Loucy (cell line): ENCODE measurements around the gene CTIF.

Source experiments
- H2AFZ ChIP-seq: fragments of 200-600 bp; sonication (generic); 2 replicates; pipeline ENCODE4 v1.6.0; 2016; ENCODE audit warnings: antibody characterized with exemption, mild to moderate bottlenecking, low read length, moderate library complexity
- H3F3A ChIP-seq: fragments of 200-600 bp; 2 replicates; pipeline ENCODE4 v1.6.0; 2016; ENCODE audit warnings: antibody characterized with exemption, low read depth, mild to moderate bottlenecking
- H3K27me3 ChIP-seq: fragments of 200-600 bp; sonication (generic); 2 replicates; pipeline ENCODE4 v1.6.1; 2014; ENCODE audit warnings: low read length, mild to moderate bottlenecking; ENCODE audit not compliant: insufficient read depth, poor library complexity, severe bottlenecking
- H3K36me3 ChIP-seq: fragments of 200-600 bp; sonication (generic); 2 replicates; pipeline ENCODE4 v1.6.1; 2016; ENCODE audit warnings: low read length; ENCODE audit not compliant: insufficient read depth
- H3K4me1 ChIP-seq: fragments of 200-600 bp; sonication (generic); 2 replicates; pipeline ENCODE4 v1.5.1; 2014; ENCODE audit warnings: low read length, mild to moderate bottlenecking; ENCODE audit not compliant: insufficient read depth, poor library complexity, severe bottlenecking
- H3K4me2 ChIP-seq: fragments of 200-600 bp; sonication (generic); 2 replicates; pipeline ENCODE4 v1.6.0; 2014; ENCODE audit warnings: antibody characterized with exemption, low read length, low read depth, mild to moderate bottlenecking; ENCODE audit not compliant: poor library complexity, severe bottlenecking
- H3K4me3 ChIP-seq: fragments of 200-600 bp; sonication (generic); 2 replicates; pipeline ENCODE4 v1.5.1; 2014; ENCODE audit warnings: low read length, mild to moderate bottlenecking, mixed read lengths; ENCODE audit not compliant: poor library complexity, severe bottlenecking
- H3K79me2 ChIP-seq: fragments of 200-600 bp; sonication (generic); 2 replicates; pipeline ENCODE4 v1.6.1; 2014; ENCODE audit warnings: low read length; ENCODE audit not compliant: insufficient read depth
- H3K9ac ChIP-seq: fragments of 200-600 bp; sonication (generic); 2 replicates; pipeline ENCODE4 v1.6.0; 2014; ENCODE audit warnings: mild to moderate bottlenecking, low read depth, low read length, moderate library complexity; ENCODE audit not compliant: poor library complexity, severe bottlenecking
- H3K9me2 ChIP-seq: fragments of 200-600 bp; sonication (generic); replicated peaks from 2 replicates; pipeline ENCODE4 v1.6.1; 2016; ENCODE audit warnings: low read depth, low read length, mixed read lengths
- H3K9me3 ChIP-seq: fragments of 200-600 bp; sonication (generic); 2 replicates; pipeline ENCODE4 v1.6.1; 2014; ENCODE audit warnings: mild to moderate bottlenecking, antibody characterized with exemption, low read length, low read depth; ENCODE audit not compliant: insufficient read depth
- H4K20me1 ChIP-seq: fragments of 200-600 bp; sonication (generic); 2 replicates; pipeline ENCODE4 v1.6.0; 2014; ENCODE audit warnings: antibody characterized with exemption, low read length, mild to moderate bottlenecking; ENCODE audit not compliant: insufficient read depth, poor library complexity, severe bottlenecking
- EZH2phosphoT487 ChIP-seq: fragments of 200-600 bp; IDR thresholded peaks from 2 replicates; pipeline ENCODE4 v1.6.1; 2018; ENCODE audit warnings: antibody characterized with exemption, mild to moderate bottlenecking, moderate library complexity, borderline replicate concordance
- TF ChIP-seq, protein P1 (sequence below): fragments of 200-600 bp; sonication (generic); conservative IDR thresholded peaks from 2 replicates; pipeline ENCODE4 v1.5.1; 2014; ENCODE audit warnings: mild to moderate bottlenecking, antibody characterized with exemption, low read length

Gene CTIF

DNA sequence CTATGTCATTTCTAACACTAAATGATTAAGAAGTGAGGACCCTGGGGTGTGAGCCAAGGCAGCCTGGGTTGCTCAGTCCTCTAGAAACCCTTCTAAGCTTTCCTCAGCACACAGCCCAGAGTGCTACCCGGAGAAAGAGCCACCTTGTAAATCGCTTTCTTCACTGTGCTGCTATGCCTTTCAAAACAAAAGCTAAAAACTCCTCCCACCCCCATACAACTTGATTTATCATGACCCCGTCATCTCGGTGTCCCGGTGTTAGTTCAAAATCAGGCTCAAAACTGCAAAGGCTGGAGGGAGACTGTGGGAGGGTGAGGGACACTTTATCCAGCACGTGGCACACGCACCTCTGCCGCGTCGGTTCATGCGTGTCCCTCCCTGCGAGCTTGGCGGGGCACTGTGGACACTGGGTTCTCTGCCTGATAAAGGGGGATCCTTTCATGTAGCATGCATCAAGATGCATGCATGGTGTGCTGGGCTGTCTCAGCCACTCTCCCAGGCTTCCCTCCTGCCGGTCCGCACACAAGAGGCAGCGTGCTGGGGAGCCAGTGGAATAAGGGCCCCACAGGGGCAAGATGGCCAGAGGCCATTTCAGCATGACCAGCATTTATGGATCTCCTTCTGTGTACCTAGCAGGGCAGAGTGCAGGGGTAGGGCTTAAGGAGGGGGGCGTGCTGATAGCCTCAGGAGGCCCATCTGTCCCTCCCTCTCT, 241.5 kb downstream of the CTIF start:
- Histone ChIP-seq H3K4me1 (peaks cover 14% of the 10 kb centered on the region), H4K20me1 (no peaks in the 10 kb centered on the region), H3K9me3 (no peaks in the 10 kb centered on the region), H3K36me3 (peaks cover 4% of the 10 kb centered on the region; the same call in 1 of the 2 replicates), H3K4me2 (no peak overlapping the region), H3K79me2 (no peaks in the 10 kb centered on the region), H2AFZ (no peak overlapping the region), H3K4me3 (no peak overlapping the region), H3F3A (no peaks in the 10 kb centered on the region), H3K9me2 (no peaks in the 10 kb centered on the region), H3K9ac (no peak overlapping the region), H3K27me3 (no peaks in the 10 kb centered on the region)
- no peak for TF ChIP-seq EZH2phosphoT487
- TF ChIP-seq, protein P1, sequence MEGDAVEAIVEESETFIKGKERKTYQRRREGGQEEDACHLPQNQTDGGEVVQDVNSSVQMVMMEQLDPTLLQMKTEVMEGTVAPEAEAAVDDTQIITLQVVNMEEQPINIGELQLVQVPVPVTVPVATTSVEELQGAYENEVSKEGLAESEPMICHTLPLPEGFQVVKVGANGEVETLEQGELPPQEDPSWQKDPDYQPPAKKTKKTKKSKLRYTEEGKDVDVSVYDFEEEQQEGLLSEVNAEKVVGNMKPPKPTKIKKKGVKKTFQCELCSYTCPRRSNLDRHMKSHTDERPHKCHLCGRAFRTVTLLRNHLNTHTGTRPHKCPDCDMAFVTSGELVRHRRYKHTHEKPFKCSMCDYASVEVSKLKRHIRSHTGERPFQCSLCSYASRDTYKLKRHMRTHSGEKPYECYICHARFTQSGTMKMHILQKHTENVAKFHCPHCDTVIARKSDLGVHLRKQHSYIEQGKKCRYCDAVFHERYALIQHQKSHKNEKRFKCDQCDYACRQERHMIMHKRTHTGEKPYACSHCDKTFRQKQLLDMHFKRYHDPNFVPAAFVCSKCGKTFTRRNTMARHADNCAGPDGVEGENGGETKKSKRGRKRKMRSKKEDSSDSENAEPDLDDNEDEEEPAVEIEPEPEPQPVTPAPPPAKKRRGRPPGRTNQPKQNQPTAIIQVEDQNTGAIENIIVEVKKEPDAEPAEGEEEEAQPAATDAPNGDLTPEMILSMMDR = no peak

DNA sequence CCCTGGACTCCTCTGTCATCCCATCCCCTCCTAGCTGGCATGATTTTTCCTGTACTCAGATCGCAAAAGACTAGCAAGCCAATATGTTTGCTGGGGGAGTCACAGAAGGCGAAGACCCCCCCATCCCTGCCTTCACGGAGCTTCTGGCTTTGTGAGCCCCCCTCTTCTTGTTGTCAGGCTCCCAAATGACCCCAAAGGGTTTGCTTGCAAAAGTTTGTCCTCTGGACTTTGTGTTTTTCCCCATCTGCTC, 242.0 kb downstream of the CTIF start:
- Histone ChIP-seq H3K4me2 (no peak overlapping the region), H3K9ac (no peak overlapping the region), H3K79me2 (no peaks in the 10 kb centered on the region), H3K9me3 (no peaks in the 10 kb centered on the region), H3K4me1 (peaks cover 11% of the 10 kb centered on the region), H3F3A (no peaks in the 10 kb centered on the region), H3K36me3 (peaks cover 5% of the 10 kb centered on the region; the same call in 1 of the 2 replicates), H3K9me2 (no peaks in the 10 kb centered on the region), H3K27me3 (no peaks in the 10 kb centered on the region), H2AFZ (no peak overlapping the region), H4K20me1 (no peaks in the 10 kb centered on the region), H3K4me3 (no peak overlapping the region)
- no peak for TF ChIP-seq EZH2phosphoT487
- TF ChIP-seq, protein P1 = no peak

DNA sequence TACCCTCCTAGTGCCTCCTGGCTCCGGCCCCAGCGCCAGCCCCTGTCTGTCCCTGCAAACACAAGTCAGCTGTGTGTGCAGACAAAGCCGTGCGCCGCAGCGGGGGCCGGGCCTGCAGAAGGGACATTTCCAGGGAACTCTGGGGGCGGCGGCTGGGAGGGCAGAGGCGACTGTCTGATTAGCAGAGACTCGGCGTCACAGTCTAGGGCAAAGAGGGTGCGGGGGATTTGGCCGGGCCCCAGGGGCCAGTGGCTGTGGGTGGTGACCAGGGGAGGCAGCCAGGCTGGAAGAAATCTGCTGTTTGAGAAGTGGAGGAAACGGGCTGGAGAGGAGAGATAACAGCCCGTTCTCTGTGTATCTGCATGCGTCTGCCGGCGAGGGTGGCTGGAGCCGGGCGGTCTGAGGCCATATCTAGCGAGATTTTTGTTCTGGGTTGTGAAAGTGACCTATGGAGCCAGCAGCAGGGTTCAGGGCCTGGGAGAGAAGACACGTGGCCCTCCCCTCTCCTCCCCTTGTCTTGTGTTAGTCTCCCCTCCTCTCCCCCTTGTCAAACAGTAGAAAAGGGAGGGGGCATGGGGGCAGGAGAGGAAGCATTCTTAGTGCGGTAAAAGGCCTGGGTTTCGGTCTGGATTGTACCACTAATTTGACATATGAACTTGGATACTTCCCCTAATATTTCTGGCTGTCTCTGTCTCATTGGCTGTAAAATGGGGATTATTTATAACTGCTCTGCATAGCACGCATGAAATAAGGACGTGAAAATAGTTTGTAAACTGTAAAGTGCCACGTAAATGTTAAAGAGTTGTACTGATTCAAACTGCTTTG, 242.5 kb downstream of the CTIF start:
- no peak overlapping the region for H2AFZ ChIP-seq
- no peaks in the 10 kb centered on the region for H3K9me2 ChIP-seq
- H3K36me3 ChIP-seq = peaks cover 10% of the 10 kb centered on the region; the same call in 1 of the 2 replicates
- no peaks in the 10 kb centered on the region for H3F3A ChIP-seq
- H3K4me1 ChIP-seq = peaks cover 8% of the 10 kb centered on the region
- no peaks in the 10 kb centered on the region for H3K27me3 ChIP-seq
- no peaks in the 10 kb centered on the region for H3K9me3 ChIP-seq
- TF ChIP-seq, protein P1 = no peak
- TF ChIP-seq EZH2phosphoT487 = no peak
- no peaks in the 10 kb centered on the region for H3K79me2 ChIP-seq
- H3K4me3 ChIP-seq = no peak overlapping the region
- no peak overlapping the region for H3K9ac ChIP-seq
- H4K20me1 ChIP-seq = no peaks in the 10 kb centered on the region
- no peak overlapping the region for H3K4me2 ChIP-seq
